Upper lobe of right lung (tissue), 1 donor: ENCODE measurements around the gene INSYN1. TPM values are rescaled to one million over a fixed set of nuclear protein-coding genes. Genes with fewer than 3 reads are reported as not detected.

ENCODE experiments used
- ATAC-seq: fragments of 200-7000 bp; cut with Tn5 transposase; one replicate; pipeline ENCODE4 v1.9.1; 2020; ENCODE audit warnings: mild to moderate bottlenecking, moderate library complexity
- DNase-seq: peaks from one replicate; pipeline ENCODE4 v3.0.0-alpha.2; 2020
- H3K27ac ChIP-seq: fragments of 200-600 bp; one replicate; pipeline ENCODE4 v1.8.0; 2022
- H3K27me3 ChIP-seq: fragments of 200-600 bp; one replicate; pipeline ENCODE4 v1.8.0; 2022; ENCODE audit warnings: mild to moderate bottlenecking
- H3K36me3 ChIP-seq: fragments of 200-600 bp; one replicate; pipeline ENCODE4 v1.8.0; 2022
- H3K4me1 ChIP-seq: fragments of 200-600 bp; one replicate; pipeline ENCODE4 v1.8.0; 2022
- H3K4me3 ChIP-seq: fragments of 200-600 bp; one replicate; pipeline ENCODE4 v1.8.0; 2022; ENCODE audit warnings: mild to moderate bottlenecking
- H3K9me3 ChIP-seq: fragments of 200-600 bp; one replicate; pipeline ENCODE4 v1.8.0; 2022
- intact Hi-C: fragments of 100-400 bp; cut with DNase I; formaldehyde crosslinking; loops from one replicate; pipeline ENCODE4 v1.11.0; 2022
- total RNA-seq: library from RNA; stranded (reverse); fragmentation: NEBNext Ultra II Directional; extraction: Animal tissue kit (Norgen Biotek cat#: 25700); gene quantifications from one replicate; pipeline ENCODE4 v1.2.1, GENCODE V29; 2021
- TF ChIP-seq, protein P1 (sequence below): fragments of 200-600 bp; IDR thresholded peaks from one replicate; pipeline ENCODE4 v1.8.0; 2022; ENCODE audit warnings: antibody characterized with exemption
- donor health status: DM: no; HTN: yes; CAD: no; lungs with severe emphysema.

The INSYN1 gene
- total RNA-seq, 1 donor from 2014 or later: 6.2 TPM

DNA sequence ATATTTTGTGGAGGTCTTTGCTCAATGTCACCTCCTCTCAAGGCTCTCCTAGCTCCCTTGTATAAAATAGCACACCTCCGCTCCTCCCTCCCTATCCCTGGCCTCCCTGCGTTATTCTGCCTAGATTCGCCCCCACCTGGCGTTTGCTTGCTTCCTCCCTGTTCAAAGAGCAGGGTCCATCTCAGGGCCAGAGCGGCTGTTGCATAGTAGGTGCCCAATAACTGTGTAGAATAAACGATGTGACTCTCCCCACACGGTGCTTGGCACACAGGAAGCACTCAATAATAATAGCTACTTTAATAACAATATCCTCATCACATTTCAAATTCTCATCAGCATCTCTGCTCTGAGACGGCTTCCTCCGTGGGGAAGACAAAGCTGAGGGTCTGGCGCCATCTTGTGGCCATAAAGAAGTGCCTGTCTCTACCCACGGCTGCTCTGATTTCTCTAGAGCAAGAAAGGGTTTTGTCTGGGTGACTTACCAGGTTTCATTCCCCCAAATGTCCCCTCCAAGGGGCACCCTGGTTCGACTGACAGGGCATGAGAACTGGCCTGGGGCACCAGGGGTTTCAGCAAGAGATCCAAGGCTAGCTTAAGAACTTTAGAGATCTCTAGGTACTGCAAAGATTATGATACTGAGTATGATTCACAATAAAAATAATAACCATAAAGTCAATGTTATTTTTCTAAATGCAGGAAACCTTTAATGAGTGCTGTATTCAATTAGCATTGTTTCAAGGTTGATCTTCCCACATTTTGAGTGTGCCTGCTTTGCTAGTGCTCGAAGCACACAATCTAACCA is 52.9 kb downstream of the INSYN1 start:
- Histone ChIP-seq H3K4me1 (peaks cover 37% of the 10 kb centered on the region), H3K27me3 (no peaks in the 10 kb centered on the region), H3K4me3 (no peak overlapping the region), H3K27ac (no peak overlapping the region), H3K36me3 (peaks cover 4% of the 10 kb centered on the region), H3K9me3 (no peaks in the 10 kb centered on the region)
- ATAC-seq (peak; percentile 61), DNase-seq (no peak)
- TF ChIP-seq, protein P1, sequence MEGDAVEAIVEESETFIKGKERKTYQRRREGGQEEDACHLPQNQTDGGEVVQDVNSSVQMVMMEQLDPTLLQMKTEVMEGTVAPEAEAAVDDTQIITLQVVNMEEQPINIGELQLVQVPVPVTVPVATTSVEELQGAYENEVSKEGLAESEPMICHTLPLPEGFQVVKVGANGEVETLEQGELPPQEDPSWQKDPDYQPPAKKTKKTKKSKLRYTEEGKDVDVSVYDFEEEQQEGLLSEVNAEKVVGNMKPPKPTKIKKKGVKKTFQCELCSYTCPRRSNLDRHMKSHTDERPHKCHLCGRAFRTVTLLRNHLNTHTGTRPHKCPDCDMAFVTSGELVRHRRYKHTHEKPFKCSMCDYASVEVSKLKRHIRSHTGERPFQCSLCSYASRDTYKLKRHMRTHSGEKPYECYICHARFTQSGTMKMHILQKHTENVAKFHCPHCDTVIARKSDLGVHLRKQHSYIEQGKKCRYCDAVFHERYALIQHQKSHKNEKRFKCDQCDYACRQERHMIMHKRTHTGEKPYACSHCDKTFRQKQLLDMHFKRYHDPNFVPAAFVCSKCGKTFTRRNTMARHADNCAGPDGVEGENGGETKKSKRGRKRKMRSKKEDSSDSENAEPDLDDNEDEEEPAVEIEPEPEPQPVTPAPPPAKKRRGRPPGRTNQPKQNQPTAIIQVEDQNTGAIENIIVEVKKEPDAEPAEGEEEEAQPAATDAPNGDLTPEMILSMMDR: peak; percentile 93
- intact Hi-C loops: no loop called here

DNA sequence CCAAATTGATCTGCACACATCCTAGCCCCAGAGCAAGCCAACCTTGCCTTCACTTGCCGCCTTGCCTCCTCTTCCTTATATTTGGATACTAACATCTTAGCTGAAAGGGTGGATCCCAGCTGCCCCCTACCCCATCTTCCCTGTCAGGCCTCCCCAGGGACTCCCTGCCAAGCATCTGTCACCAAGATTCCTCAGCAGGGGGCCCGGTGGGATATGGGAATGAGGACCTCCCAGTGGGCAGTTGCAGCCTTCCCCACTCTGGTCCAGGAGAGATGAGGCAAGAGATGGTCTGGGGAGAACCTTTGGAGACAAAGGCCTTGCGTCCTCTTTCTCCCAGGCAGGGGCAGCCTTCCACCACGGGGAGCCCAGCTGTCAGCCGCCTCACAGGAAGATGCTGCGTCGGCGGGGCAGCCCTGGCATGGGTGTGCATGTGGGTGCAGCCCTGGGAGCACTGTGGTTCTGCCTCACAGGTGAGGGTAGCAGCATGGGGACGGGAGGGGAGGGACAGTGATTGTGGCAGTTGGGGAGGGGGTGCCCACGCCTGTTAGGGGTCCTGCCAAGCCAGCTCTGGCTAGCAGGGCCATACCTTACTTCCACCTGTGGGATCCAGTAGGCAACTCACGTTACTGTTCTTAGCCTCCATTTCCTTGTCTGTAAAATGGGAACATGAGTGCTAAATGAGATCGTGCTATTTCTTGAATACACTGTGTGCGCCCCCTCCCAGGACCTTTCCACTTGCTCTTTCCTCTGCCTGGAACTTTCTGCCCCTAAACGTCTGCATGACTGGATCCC is 53.7 kb downstream of the INSYN1 start:
- TF ChIP-seq, protein P1: no peak
- intact Hi-C loops: loop anchor here (10.0 kb wide), 1 partner anchor 65 kb away; the partner anchor contains the start of gene NPTN
- no peaks in the 10 kb centered on the region for H3K27me3 ChIP-seq
- no peak for ATAC-seq
- DNase-seq: no peak
- no peaks in the 10 kb centered on the region for H3K36me3 ChIP-seq
- no peak overlapping the region for H3K27ac ChIP-seq
- no peaks in the 10 kb centered on the region for H3K9me3 ChIP-seq
- peaks cover 33% of the 10 kb centered on the region for H3K4me1 ChIP-seq
- no peak overlapping the region for H3K4me3 ChIP-seq

DNA sequence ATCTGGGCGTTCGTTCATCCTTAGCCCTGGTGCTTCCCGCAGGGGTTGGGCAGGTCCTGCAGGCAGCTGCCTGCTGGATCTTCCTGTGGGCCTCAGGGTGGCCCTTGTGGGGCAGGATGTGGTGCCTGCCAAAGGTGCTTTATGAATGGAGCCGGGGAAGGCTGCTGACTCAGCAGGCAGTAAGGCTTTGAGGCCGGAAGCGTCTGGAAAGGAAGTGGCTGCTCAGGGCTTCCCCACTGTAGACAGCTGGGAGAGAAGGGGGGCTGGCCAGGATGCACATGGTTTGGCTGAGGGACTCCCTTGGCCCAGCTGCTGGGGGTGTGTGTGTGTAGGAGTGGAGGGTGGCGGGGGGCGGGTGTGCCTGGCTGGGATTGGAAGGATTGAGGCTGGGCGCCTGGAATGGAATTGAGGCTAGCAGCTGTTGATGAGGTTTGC is 56.1 kb downstream of the INSYN1 start:
- Histone ChIP-seq H3K36me3 (no peaks in the 10 kb centered on the region), H3K4me3 (no peak overlapping the region), H3K9me3 (no peaks in the 10 kb centered on the region), H3K27me3 (no peaks in the 10 kb centered on the region), H3K4me1 (peaks cover 37% of the 10 kb centered on the region), H3K27ac (no peak overlapping the region)
- intact Hi-C loops: loop anchor here (10.0 kb wide), 1 partner anchor 62 kb away; the partner anchor contains the start of gene NPTN
- peak; percentile 91 for ATAC-seq
- peak; percentile 85 for DNase-seq
- TF ChIP-seq, protein P1: no peak

DNA sequence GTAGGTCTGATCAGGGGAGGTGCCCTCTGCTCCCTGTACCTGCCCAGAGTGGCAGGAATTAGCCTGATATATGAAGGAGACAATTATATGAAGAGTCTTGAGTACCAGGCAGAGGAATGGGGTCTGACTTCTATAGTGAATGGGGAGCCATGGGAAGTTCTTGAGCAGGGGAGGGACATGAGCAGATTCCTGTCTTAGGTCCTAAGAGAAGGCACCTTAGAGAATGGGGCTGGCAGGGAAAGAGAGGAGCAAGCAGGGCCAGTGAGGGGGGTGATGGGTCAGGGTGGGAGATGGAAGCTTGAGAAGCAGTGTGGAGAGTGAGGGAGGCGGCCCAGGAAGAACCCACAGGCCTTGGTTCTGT is 56.5 kb downstream of the INSYN1 start:
- ATAC-seq (no peak), DNase-seq (no peak)
- H3K27ac ChIP-seq: no peak overlapping the region
- H3K9me3 ChIP-seq: no peaks in the 10 kb centered on the region
- no peaks in the 10 kb centered on the region for H3K36me3 ChIP-seq
- intact Hi-C loops: loop anchor here (10.0 kb wide), 1 partner anchor 62 kb away; the partner anchor contains the start of gene NPTN
- H3K27me3 ChIP-seq: no peaks in the 10 kb centered on the region
- no peak overlapping the region for H3K4me3 ChIP-seq
- TF ChIP-seq, protein P1: no peak
- peaks cover 37% of the 10 kb centered on the region for H3K4me1 ChIP-seq

DNA sequence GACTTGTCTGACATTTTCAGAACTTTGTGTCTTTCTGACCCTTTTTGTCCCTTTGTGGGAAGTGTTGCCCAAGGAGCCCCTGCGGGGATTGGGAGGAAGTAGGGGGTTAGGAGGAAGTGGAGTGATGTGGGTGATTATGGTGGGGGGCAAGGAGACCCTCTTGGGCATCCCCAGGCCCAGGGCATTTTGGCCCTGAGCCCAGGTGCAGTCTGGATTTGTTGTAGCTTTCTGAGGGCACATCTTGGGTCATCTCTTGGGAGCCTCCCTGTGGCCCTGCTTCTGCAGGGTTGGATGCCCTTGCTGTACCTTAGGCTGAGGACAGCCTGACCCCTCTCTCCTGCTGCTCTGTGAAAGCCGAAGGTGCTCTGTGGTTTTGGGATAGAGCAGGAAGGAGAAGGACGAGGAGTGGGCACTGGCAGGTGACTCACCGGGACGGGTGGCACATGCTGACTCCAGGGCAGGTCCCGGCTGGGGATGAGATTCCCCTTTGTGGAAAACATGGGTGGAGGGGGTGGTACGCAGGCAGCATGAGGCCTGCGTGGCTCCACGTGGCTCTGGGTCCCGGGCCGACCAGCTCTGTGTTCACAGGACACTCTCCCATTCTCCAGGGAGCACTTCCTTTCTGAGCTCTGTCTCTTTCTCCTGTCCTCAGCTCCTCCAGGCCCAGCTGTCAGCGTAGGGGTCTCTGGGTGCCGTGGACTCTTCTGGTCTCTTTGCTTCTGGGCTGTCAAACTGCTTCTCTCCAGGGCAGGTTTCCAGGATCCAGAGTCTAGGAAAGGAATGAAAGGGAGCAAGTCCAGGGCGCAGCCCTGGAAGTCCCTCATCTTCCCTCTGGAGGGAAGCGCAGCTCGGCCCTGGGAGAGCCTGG is 57.1 kb downstream of the INSYN1 start:
- ATAC-seq (no peak), DNase-seq (peak; percentile 56)
- H3K9me3 ChIP-seq: no peaks in the 10 kb centered on the region
- H3K36me3 ChIP-seq: no peaks in the 10 kb centered on the region
- TF ChIP-seq, protein P1: no peak
- peaks cover 40% of the 10 kb centered on the region for H3K4me1 ChIP-seq
- no peak overlapping the region for H3K4me3 ChIP-seq
- no peaks in the 10 kb centered on the region for H3K27me3 ChIP-seq
- no peak overlapping the region for H3K27ac ChIP-seq
- intact Hi-C loops: loop anchor here (10.0 kb wide), 1 partner anchor 61 kb away; the partner anchor contains the start of gene NPTN
